ENCODE data around the gene MRPL14.

Gene MRPL14

DNA sequence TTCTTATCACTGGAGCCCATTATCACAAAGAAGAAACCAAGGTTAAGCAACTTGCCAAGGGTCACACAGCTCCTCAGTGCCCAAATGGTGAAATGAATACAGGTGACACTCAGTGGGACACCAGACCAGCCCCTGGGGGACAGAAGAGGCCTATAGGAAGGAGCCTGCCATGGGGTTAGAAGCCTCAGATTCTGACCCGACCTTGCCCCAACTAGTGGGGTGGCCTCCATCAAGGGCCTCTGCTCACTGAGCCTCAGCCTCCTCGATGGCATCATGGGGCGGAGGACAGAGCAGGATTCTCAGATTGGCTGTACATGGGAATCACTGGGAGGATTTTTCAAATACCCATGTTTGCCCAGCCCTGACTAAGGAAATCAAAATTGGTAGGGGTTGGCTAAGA, 47.6 kb downstream of the MRPL14 start:
- TF ChIP-seq, protein P1, sequence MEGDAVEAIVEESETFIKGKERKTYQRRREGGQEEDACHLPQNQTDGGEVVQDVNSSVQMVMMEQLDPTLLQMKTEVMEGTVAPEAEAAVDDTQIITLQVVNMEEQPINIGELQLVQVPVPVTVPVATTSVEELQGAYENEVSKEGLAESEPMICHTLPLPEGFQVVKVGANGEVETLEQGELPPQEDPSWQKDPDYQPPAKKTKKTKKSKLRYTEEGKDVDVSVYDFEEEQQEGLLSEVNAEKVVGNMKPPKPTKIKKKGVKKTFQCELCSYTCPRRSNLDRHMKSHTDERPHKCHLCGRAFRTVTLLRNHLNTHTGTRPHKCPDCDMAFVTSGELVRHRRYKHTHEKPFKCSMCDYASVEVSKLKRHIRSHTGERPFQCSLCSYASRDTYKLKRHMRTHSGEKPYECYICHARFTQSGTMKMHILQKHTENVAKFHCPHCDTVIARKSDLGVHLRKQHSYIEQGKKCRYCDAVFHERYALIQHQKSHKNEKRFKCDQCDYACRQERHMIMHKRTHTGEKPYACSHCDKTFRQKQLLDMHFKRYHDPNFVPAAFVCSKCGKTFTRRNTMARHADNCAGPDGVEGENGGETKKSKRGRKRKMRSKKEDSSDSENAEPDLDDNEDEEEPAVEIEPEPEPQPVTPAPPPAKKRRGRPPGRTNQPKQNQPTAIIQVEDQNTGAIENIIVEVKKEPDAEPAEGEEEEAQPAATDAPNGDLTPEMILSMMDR (IDR thresholded peaks at IDR 0.05; ENCODE audit: low read depth, low read length, poor library complexity, severe bottlenecking): no peak
- TF ChIP-seq EZH2phosphoT487 (IDR thresholded peaks at IDR 0.05; ENCODE audit: borderline replicate concordance, low read length): no peak
- Histone ChIP-seq H3K4me1 (ENCODE audit: control insufficient read depth, low read length) (peaks cover 70% of the 10 kb centered on the region), H4K20me1 (ENCODE audit: control insufficient read depth, insufficient read depth, low read depth, low read length) (no peaks in the 10 kb centered on the region), H3K27ac (ENCODE audit: low read depth, low read length) (no peak overlapping the region), H3K9me3 (ENCODE audit: control insufficient read depth, insufficient read depth, low read length) (no peaks in the 10 kb centered on the region), H3F3A (ENCODE audit: control insufficient read depth, insufficient read depth) (0 out of 2 replicates have a peak, but pooled peaks cover 2% of the 10 kb centered on the region), H3K4me3 (ENCODE audit: low read length) (no peak overlapping the region), H3K9me2 (replicated peaks; ENCODE audit: control insufficient read depth, low read length) (no peaks in the 10 kb centered on the region), H3K36me3 (ENCODE audit: control insufficient read depth, low read length) (no peaks in the 10 kb centered on the region), H3K79me2 (ENCODE audit: control insufficient read depth, low read length) (no peaks in the 10 kb centered on the region), H3K27me3 (ENCODE audit: control insufficient read depth, low read length) (no peaks in the 10 kb centered on the region), H3K4me2 (ENCODE audit: low read length) (peak overlapping the region; percentile 32; the same call in 1 of the 2 replicates)

DNA sequence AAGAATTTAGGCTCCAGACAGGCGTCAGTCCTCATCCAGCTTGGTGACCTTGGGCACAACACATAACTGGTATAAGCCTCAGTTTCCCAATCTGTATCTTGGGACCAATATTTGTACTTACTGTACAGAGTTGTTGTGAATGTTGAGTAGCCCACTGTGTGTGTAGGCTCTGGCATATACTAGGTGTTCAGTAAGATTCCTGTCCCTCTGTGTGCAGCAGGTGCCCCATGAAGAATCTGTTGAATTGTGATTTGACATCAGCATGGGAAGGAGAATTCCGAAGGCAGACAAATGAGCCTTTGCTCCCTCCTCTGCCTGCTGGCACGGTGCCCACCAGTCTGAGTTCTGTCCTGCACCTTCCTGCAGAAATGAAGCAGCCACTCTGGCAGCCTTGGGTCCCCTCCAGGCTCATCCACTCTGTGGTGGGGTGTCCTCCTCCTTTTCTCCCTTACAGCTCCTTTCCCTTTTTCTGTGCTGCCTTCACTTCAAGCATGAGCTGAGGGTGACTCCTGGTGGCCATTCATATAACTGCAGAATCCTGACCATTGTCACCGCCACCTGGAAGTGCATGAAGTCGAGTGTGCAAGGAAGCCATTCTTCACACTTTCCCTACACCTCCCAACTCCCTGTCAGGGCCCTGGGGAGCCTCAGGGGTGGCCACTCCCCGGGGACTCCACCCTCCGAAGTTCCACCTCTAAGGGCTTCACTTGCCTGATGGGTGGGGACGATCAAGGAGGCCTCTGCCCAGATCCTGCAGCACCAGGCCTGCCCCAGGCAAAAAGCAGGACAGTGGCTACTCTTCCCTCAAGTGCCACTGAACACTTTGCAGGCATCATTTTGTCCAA, 48.2 kb downstream of the MRPL14 start:
- Histone ChIP-seq H3K27me3 (ENCODE audit: control insufficient read depth, low read length) (peaks cover 2% of the 10 kb centered on the region), H3K4me3 (ENCODE audit: low read length) (peak overlapping the region; percentile 64), H3K4me2 (ENCODE audit: low read length) (peak overlapping the region; percentile 53), H3K4me1 (ENCODE audit: control insufficient read depth, low read length) (peaks cover 74% of the 10 kb centered on the region), H3K36me3 (ENCODE audit: control insufficient read depth, low read length) (no peaks in the 10 kb centered on the region), H4K20me1 (ENCODE audit: control insufficient read depth, insufficient read depth, low read depth, low read length) (no peaks in the 10 kb centered on the region), H3F3A (ENCODE audit: control insufficient read depth, insufficient read depth) (0 out of 2 replicates have a peak, but pooled peaks cover 2% of the 10 kb centered on the region), H3K9me3 (ENCODE audit: control insufficient read depth, insufficient read depth, low read length) (no peaks in the 10 kb centered on the region), H3K27ac (ENCODE audit: low read depth, low read length) (no peak overlapping the region), H3K9me2 (replicated peaks; ENCODE audit: control insufficient read depth, low read length) (no peaks in the 10 kb centered on the region), H3K79me2 (ENCODE audit: control insufficient read depth, low read length) (no peaks in the 10 kb centered on the region)
- no peak for TF ChIP-seq EZH2phosphoT487 (IDR thresholded peaks at IDR 0.05; ENCODE audit: borderline replicate concordance, low read length)
- TF ChIP-seq, protein P1 (IDR thresholded peaks at IDR 0.05; ENCODE audit: low read depth, low read length, poor library complexity, severe bottlenecking): peak; percentile 81

DNA sequence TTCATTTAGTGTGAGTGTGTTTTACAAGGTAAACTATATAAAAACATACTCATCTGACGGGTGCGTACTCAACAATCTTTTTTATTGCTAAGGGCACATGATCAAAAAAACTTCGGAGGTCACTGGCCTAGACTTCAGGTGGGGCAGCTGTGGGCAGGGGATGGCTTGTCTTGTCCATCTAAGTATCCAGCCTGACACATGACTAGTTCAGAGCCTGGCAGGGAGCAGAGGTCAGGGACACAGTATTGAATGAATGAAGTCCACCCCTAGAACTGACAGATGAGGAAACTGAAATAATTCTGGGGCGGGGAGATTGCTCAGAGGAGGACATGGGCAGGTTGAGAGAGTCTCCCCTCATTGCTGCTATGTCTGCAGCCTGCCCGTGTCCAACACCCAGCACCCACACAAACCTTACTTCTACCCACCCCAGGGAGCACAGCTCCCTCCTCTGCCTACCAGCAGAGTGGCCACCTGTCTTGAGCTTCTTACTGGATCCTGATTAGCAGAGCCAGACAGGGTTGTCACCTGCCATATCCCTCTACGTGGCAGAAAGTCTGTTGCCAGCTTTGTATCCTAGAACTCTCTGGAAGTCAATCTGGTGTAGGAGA, 48.9 kb downstream of the MRPL14 start:
- no peaks in the 10 kb centered on the region for H4K20me1 ChIP-seq (ENCODE audit: control insufficient read depth, insufficient read depth, low read depth, low read length)
- no peaks in the 10 kb centered on the region for H3K79me2 ChIP-seq (ENCODE audit: control insufficient read depth, low read length)
- H3K27me3 ChIP-seq (ENCODE audit: control insufficient read depth, low read length): peaks cover 3% of the 10 kb centered on the region
- peaks cover 79% of the 10 kb centered on the region for H3K4me1 ChIP-seq (ENCODE audit: control insufficient read depth, low read length)
- 0 out of 2 replicates have a peak, but pooled peaks cover 2% of the 10 kb centered on the region for H3F3A ChIP-seq (ENCODE audit: control insufficient read depth, insufficient read depth)
- no peaks in the 10 kb centered on the region for H3K9me3 ChIP-seq (ENCODE audit: control insufficient read depth, insufficient read depth, low read length)
- peak overlapping the region; percentile 53 for H3K4me2 ChIP-seq (ENCODE audit: low read length)
- H3K27ac ChIP-seq (ENCODE audit: low read depth, low read length): no peak overlapping the region
- TF ChIP-seq, protein P1 (IDR thresholded peaks at IDR 0.05; ENCODE audit: low read depth, low read length, poor library complexity, severe bottlenecking): no peak
- no peak for TF ChIP-seq EZH2phosphoT487 (IDR thresholded peaks at IDR 0.05; ENCODE audit: borderline replicate concordance, low read length)
- H3K4me3 ChIP-seq (ENCODE audit: low read length): peak overlapping the region; percentile 64
- H3K36me3 ChIP-seq (ENCODE audit: control insufficient read depth, low read length): no peaks in the 10 kb centered on the region
- H3K9me2 ChIP-seq (replicated peaks; ENCODE audit: control insufficient read depth, low read length): no peaks in the 10 kb centered on the region
